Measurements from ENCODE around the gene MDGA2.

DNA sequence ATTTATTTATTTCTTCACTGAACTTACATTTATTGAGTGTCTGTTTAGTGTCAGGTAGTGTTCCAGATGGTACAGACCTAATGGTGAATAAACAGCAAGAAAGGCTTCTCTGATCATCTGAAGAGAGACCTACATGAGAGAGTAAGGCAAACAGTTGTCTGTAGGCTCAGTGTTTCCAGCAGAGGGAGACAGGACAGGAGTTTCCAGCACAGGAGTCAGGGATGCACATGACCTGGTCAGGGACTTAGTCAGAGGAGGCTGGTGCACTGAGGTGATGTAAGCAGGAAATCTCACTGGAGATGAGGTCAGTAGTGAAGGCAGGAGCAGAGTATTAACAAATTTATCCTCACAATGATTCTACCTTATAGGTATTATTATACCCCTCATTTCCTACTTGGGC, 233.2 kb downstream of the MDGA2 start:
- TF ChIP-seq POLR2AphosphoS5 (IDR thresholded peaks at IDR 0.05; ENCODE audit: borderline replicate concordance, low read depth, low read length), result no peak
- TF ChIP-seq FOXP2 (optimal IDR thresholded peaks at IDR 0.05; ENCODE audit: control extremely low read depth, extremely low read length, insufficient read depth), result no peak
- TF ChIP-seq EZH2 (IDR thresholded peaks at IDR 0.05), result no peak
